C1 segment of cervical spinal cord (tissue), 14 donors: ENCODE measurements around the gene PLEKHA6.

Source experiments
- DNase-seq, 14 donors: peaks; one replicate each; lab custom pipeline; 2025; lab: John Stamatoyannopoulos, UW

PLEKHA6 gene

DNA sequence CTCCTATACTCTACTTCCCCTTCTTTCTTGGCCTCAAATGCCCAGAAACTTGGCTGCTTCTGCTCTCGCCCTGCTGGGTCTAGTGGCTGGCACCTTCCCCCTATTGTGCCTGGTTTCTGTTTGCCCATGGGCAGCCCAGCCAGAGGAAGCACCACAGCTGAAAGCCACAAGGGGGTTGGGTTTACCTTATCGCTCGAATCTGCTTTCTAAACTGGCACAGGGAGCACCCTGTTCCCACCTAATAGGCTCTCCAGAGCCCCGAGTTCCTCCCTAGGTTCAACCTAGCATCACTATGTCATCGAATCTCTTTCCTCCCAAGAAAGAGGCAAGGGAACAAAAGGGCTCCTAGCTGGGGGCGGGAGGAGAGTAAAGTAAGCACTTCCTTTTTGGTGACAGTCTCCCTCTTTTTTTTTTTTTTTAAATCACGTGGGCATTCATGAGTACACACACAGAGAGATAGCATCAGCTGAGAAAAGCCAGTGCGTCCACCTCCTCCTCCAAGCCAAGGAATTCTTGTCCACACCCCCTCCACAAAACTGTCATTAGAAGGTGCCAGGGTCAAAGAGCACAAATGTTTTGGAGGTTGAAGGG lies 72.8 kb downstream of the PLEKHA6 start:
- peak in 9 of 14 donors; percentile 27 to 73 (median 57) for DNase-seq

DNA sequence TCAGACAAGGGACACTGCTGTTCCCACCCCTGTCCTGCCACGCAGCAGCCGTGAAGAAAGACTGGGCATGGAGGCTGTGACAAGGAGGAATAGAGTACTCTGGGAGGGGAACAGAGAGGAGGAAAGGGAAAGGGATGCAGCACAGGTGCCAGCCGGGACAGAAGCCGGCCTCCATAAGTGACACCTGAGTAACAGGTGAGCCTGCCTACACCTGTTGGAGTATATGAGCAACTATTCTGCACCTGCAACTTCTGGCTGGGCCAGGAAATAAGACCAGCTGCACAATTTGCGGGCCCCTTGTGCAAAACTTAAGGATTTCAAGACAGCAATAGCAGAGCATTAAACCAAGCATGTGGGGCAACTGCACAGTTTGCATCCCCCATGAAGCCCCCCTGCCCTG lies 73.4 kb downstream of the PLEKHA6 start:
- DNase-seq = no peak

DNA sequence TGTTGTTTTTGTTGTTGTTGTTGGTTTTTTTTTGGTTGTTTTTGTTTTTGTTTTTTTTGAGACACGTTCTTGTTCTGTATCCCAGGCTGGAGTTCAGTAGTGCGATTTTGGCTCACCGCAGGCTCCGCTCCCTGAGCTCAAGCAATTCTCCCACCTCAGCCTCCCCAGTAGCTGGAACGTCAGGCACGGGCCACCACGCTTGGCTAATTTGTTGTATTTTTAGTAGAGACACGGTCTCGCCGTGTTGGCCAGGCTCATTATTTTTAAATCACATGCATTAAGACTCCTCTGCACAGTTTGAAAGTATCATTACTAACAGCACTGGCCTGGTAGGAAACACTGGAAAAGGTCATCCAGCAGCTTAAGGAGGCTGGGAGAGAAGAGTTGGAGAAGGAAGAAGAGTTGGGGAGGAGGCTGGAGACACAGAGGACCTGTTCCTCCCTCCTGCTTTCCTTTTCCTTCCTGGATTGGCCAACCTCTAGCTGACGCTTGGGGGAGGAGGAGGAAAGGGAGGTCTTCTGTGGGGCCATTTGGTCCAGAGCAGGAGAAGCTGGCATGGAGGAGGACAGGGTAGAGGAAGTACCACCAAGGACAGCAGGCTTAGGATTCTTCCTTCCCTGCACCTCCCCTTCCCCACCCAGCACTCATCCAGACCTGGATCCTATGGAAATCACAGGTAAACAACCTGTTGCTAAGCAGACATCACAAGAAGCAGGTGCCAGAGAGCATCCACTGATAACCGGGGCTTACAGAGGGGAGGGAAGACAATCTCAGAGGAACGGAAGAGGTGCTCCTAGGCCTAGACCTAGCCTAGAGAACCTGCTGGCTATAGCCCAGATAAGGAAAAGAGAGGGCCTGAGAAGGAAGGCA lies 74.1 kb downstream of the PLEKHA6 start:
- no peak for DNase-seq

DNA sequence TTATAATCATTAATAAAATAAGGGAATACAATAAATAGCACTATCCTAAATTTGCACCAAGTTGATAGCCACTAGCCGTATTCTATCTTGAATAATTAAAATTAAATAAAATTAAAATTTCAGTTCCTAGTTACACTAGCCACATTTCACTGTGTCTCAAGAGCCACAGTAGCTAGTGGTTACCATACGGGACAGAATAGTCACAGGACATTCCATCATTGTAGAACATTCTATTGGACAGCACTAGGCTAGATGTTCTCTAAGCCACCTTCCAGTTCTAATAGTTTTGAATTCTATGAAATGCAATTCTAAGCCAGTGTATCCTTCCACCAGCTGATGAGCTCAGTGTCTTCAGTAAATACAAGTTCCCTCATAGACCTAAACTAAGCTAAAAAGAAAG lies 74.8 kb downstream of the PLEKHA6 start:
- no peak for DNase-seq

DNA sequence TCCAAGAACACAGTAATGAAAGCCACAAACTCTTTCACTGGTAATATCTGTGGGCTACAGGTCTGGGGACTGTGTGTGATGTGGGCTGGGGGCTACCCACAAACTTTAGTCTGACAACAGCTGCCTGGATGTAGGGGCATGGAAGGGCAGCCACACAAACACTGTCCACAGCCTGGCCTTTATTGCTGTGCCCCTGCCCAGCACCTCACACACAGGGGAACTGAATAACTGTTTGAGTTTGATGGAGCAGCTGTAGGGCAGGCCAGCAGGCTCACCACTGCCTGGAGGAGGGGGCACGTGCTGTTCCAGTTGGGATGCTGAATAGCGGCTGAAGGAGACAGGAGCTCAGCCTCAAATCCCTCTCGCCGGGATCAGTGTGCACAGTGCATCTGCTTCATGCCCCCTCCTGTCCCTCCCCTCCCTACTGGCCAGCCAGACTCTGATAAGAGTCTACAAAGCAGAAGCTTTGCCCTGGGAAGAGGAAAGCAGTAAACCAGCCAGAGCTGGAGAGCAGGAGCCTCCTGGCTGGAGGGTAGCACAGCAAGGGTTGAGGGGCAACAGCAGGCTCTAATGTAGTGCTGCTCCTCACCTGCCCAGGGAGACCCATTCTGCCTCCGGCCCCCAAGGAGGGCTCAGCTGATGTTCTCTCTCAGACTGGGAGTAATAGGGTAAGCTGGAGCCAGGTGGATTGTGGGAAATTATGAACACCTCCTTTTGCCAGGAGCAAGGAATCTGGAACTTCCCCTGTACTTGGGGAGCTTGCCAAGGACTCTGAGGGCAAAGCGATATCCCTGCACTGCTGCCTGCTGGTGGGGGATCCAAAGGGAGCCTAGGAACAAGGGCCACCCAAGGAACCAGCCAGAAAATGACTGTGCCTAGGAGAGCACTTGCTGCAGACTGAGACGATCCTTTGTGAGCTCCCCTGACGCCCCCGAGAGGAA lies 75.7 kb downstream of the PLEKHA6 start:
- DNase-seq = no peak

DNA sequence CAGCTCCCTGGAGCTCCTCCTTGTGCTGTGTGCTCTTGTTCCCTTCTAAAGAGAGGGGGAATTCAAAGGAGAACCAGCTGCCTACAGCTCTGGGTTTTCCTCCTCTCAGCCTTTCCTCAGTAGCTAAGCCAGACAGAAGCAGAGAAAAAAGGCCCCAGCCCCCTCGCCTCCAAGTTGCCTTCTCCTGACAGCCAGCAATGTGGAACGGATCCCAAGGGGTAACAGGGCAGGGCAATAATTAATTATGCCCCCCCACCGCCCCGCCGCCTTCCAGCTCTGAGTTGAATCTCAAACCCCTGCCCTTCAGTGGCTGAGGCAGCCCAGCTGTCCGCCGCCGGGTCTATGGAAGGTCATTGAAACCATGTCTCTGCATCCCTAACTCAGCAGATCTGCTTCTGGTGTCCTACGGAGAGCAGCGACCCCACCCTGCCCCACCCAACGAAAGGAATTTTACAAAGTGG lies 76.9 kb downstream of the PLEKHA6 start:
- peak in 1 of 14 donors; percentile 35 for DNase-seq

DNA sequence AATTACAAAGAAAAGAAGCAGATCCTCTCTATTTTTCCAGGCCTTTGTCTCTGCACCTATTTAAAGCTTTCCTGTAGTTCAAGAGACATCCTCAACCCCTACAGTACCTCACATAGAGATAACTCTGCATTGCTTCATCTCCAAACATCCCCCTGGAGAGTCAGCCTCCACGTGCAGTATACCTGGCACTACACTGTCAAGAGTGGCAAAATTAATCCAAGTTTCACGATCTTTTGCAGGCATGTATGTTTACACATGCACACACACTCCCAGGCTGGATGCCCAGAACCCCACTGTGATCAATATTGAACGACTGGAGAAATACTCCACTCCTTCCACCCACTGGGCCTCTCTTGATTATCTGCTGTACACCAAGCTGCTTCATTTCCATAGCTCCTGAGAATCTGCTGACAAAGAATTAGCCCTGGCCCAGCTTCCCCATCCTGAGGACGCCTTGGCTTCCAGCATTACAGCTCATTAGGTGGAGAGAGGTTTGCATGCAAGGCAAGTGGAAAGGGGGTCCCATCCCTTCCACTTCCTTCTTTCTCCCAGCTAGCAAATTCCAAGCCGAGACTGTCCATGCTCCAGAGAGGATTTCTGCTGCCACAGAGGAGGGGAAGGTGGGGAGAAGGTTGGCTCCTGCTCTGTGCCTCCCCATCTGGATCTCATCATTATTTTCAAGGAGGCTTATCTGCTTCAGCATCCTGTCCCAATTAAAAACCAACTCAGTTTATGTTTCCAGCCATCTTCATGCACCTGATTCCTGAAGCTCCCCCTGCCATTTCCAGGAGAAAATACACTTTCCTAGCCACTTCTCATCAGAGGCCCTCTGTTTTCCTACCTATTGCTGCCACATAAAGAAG lies 79.4 kb downstream of the PLEKHA6 start:
- no peak for DNase-seq

DNA sequence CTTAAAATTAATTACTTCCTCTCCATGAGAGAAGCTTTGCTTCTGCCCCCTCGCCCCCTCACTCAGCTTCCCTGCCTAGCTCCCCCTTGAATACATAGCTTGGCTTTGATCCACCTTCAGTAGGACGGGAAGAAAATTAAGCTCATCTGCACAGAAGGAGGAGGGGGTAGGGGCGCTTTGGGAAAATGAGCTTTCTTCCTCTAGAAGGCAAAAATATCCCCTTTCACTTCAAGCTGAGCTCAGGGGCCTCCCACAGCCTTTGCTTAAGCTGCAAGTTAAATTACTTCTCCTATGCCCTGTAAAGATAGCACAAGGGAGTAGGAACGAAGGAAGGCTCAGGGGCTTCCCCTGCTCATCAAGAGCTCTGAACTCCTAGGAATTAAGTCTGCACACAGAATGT lies 80.8 kb downstream of the PLEKHA6 start:
- no peak for DNase-seq

DNA sequence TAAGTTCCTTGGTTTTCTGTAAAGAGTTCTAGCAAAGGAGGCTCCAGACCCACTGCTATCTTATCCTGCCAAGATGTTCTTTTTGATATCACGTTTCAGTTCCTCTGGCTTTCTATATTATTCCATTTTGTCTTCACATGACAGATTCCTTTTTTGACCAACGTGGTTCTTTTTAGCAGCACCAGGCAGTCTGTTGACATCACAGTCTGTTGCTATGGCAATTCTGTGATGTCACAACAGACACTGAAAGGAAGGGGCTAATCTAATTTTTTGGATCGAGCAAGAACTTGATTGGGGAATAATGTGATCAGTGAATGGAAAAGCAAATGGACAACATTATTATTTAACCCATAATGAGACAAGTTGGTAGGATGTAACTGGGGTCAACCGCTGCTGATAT lies 81.5 kb downstream of the PLEKHA6 start:
- DNase-seq = no peak

DNA sequence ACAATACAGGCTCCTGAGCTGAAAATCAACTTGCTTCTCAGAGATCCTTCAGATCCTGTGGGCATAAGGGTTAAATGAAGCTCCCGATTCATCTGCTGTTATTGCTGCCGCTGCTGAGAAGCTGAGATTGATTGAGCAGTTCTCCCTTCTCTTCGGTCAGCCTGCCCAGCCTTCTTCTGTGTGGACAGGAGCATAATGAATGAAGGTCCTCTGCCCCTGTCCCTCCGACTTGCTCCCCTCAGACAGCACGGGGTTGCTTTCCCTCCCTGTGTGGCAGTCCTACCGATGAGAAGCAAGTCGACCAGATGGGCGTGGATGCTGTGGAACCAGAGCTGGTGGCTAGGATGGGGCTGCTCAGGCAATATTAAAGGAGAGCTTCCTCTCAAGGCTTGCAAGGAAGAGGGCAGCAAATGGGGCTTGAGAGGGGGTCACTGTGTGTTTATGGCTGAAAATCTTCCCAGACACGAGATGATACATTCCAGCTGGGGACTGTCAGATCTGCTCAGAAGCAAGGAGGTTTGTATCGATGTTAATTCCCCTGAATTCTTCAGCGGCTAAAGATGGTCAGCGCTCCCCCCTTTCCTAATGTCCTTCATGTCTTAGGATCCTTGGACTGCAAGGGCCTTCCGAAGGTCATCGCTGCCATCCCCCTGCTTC lies 82.0 kb downstream of the PLEKHA6 start:
- DNase-seq = no peak

DNA sequence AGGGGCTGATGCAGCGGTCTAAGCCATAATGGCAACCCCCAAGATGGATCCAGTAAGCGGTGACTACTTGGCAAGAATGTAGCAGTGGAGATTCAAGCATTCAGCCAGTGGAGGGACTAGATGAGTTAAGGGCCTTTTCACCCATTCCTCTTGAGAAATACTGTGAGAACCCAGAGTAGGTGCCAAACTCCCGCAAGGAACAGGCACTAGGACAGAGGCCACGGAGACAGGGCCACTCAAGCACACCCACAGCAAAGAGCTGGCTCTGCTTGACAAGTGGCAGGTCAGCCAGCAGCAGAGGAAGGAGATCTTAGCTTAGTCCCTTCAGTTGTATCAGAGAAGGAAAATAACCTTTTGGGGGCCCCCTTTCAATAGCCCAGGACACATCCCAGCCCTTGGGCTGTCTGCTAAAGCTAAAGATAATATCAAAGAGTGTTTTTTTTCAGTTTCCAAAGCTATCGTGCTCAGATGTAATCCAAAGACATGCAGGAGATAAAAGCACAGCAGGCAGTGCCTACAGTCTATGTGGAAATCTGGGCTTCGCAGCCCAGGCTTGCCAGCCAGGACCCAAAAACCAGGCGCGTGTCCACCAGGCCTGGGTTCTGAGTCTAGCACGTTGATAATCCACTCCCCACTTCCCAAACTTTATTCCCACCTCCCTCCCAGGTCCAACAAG lies 83.9 kb downstream of the PLEKHA6 start:
- no peak for DNase-seq

DNA sequence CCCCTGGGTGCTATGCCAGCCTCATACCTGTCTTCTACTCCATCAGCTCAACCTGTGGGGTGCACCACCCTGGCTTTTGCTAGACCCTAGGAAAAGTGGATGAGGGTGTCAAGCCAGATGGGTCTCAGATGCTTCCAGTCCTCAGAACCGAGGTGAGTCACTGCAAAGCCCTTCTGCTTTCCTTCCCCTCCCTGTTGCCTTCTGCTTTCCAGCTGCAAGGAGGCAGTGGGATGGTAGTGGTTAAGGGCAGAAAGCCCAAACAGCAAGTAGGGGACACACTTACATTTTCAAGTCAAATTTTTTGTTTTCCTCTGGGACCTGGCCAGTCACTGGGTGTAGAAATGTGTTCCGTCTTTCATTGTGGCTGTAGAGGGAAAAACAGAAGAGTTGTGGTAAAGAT lies 85.3 kb downstream of the PLEKHA6 start:
- DNase-seq = no peak

DNA sequence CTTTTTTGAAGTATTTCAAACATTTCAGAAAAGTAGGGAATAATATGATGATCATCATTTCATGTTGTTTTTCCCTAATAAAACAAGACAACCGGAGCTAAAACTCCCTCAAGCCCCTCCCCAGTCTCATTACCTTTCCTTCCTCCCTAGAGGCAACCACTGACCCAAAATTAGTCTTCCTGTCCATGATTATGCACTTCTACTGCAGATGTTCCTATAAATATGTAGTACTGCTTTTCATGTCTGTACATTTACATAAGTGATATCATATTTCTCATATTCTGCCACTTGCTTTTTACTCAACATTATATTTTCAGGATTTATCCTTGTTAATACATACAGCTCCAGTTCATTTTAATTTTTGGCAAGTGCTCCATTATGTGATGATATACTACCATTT lies 87.2 kb downstream of the PLEKHA6 start:
- DNase-seq = no peak

DNA sequence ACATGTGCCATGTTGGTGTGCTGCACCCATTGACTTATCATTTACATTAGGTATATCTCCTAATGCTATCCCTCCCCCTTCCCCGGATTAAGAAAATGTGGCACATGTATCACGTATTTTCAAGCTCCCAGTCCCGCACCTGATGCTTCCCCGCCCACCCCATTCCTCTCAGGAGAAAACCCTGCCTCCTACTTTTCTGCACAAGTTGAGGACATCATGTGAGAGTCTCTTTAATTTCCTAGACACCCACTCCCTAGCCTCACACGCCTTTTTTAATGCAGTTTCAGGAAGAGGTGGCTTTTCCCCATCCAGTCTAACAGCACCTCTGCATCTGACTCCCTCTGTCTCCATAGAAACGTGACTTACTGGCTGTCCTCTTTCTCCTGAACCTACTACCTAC lies 87.8 kb downstream of the PLEKHA6 start:
- DNase-seq = no peak

DNA sequence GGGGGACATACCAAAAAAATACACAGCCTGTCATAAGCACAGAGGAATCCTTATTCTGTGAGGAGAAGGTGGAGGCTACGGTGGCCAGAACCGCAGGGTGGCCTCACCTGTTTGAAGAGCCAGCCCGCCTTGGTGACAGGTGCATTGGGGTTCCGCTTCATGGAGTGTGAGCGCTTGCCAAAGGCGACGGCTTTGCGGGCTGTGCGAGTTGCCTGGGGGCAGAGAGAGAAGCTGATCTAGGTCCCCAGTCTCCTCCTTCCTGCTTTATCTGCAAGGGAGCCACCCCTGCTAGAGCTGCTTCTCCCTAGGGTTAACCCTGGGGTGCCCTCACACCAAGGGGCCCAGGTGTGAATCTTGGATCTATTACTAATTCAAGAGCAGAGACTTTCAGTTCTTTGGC lies 91.6 kb downstream of the PLEKHA6 start:
- DNase-seq = peak in 1 of 14 donors; percentile 21

DNA sequence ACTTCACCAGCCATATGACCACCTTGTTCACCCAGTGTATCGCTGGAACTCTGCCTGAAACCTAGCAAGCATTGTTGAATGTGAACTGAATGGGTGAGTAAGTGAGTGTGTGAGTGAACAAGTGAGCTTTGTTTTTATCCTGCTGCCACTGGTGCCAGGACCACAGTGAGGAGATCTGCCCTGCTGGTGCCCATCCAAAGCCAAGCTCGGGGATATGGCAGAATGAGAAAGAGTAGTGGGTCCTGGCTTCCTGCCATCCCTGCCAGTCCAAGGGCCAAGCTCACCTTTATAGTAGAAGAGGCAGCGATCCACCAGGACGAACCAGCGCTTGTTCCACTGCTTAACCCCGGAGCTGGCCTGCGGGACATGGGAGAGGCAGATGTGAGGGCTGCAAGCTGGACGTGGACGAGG lies 92.5 kb downstream of the PLEKHA6 start:
- peak in 12 of 14 donors; percentile 17 to 82 (median 68) for DNase-seq

DNA sequence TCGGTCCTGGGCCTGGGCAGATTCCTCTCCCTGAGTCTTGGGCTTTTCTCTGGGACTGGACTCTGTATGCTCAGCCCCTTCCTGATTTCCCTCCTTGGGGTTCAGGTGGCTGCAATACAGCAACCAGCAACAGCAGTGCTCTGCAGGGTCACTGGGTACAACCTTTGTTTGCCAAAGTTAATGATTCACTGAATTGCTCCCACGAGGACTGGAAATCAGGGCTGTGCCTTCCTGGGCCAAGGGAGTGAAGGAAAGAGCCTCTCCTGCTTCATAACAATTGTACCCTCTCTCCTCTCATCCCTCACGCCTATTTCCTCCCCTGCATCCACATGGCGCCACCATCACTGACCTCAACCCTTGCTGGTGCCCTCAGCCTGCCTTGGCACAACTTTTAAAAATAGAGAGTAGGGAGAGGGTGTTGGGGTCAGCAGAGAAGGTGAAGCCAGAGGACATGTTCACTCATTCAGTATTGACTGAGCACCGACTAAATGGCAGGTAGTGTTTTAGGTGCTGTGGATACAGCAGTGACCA lies 93.2 kb downstream of the PLEKHA6 start:
- no peak for DNase-seq

DNA sequence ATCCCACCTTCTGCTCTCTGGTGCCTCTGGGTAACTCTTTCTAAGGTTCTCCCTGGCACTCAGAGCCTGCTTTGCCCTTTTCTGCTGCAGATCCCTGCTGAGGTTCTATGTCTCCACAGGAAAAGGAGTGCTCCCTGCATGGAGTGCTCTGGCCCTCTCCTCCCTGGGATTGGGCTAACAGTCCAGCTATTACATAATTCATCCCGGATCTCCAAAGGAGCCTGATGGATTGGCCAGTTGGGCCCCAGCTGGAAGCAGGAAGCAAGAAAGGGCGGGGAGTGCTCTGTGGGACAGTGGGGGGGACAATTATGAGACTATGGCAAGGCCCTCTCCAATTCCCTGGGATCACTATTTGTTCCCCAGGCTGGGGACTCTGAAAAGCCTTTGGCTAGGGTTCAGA lies 94.1 kb downstream of the PLEKHA6 start:
- peak in 1 of 14 donors; percentile 66 for DNase-seq

DNA sequence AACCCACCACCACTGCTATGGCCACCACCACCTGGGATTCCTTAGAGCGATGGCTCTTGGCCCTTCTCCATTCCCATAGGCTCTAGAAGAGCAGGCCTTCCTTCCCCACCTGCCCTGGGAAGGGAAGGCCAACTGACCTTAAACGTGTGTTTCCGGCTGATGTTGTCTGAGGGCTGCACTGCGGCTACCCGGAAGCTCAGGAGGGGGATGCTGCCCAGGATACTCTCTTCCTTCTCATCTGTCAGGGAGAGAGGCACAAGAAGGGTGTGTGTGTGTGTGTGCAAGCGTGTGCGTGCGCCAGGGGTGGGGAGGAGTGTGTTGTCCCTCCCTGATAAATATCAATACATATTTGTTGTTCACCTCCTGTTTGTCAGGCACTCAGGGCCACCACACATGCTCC lies 94.9 kb downstream of the PLEKHA6 start:
- no peak for DNase-seq
